Gastrocnemius medialis (tissue), 4 donors: Measurements from ENCODE around the gene HPS5. TPM values are rescaled to one million over a fixed set of nuclear protein-coding genes. Genes with fewer than 3 reads are reported as not detected.

Experiments
- ATAC-seq, 2 donors: fragments of 150-250 bp; one replicate each; pipeline ENCODE4 v1.9.1; 2016
- DNase-seq, 2 donors: peaks; one replicate each; pipeline ENCODE4 v3.0.0-alpha.2; 2019
- H3K27ac ChIP-seq, 4 donors: fragments of 200-600 bp; sonication (generic); 1 replicate in 1 of 4; 2 replicates in 3 of 4; pipeline ENCODE4 v1.5.1; 2016 to 2018; ENCODE audit warnings: mild to moderate bottlenecking in 2 of 4, moderate library complexity in 1 of 4
- H3K27me3 ChIP-seq, 3 donors: fragments of 200-600 bp; sonication (generic) in 2 of 3; 1 replicate in 1 of 3; 2 replicates in 2 of 3; pipeline versions ENCODE4 v1.5.1 to v1.6.0; 2016 to 2019; ENCODE audit warnings: mild to moderate bottlenecking in 1 of 3, moderate library complexity in 1 of 3
- H3K36me3 ChIP-seq, 2 donors: fragments of 200-600 bp; sonication (generic) in 1 of 2; one replicate each; pipeline ENCODE4 v1.5.1; 2017 to 2018
- H3K4me1 ChIP-seq, 2 donors: fragments of 200-600 bp; sonication (generic) in 1 of 2; one replicate each; pipeline ENCODE4 v1.5.1; 2016 to 2017; ENCODE audit warnings: mild to moderate bottlenecking in 2 of 2
- H3K4me3 ChIP-seq, 4 donors: fragments of 200-600 bp; sonication (generic) in 3 of 4; 1 replicate in 1 of 4; 2 replicates in 3 of 4; pipeline ENCODE4 v1.5.1; 2016 to 2019; ENCODE audit warnings: mild to moderate bottlenecking in 2 of 4
- H3K9me3 ChIP-seq, 3 donors: fragments of 200-600 bp; sonication (generic) in 2 of 3; 1 replicate in 1 of 3; 2 replicates in 2 of 3; pipeline ENCODE4 v1.5.1; 2016 to 2019
- POLR2A ChIP-seq, 2 donors: fragments of 450-650 bp; IDR thresholded peaks; one replicate each; pipeline ENCODE4 v1.6.1; 2017; ENCODE audit warnings: antibody characterized with exemption in 2 of 2, mild to moderate bottlenecking in 2 of 2, moderate library complexity in 2 of 2
- in situ Hi-C, 4 donors: fragments of 200-750 bp; cut with MboI; loops; one replicate each; pipeline versions ENCODE4 v1.15.0 to v1.8.0; 2017; ENCODE audit warnings: low sequenced_read_pairs in 4 of 4
- intact Hi-C: fragments of 100-400 bp; cut with DNase I; formaldehyde crosslinking; loops from one replicate; pipeline ENCODE4 v1.15.1; 2023; ENCODE audit warnings: low total_unique reads
- total RNA-seq, 4 donors: library from RNA; depleted of rRNA; stranded (reverse); fragments of >200 nt; gene quantifications; one replicate each; pipeline versions ENCODE4 v1.1.0 to v1.2.3, GENCODE V29; 2016
- TF ChIP-seq, protein P1 (sequence below), 5 experiments: fragments of 450-650 bp in 3 of 5; fragments of 200-600 bp in 2 of 5; sonication (generic) in 2 of 5; IDR thresholded peaks in 4 of 5; conservative IDR thresholded peaks in 1 of 5; 1 replicate in 4 of 5; 2 replicates in 1 of 5; pipeline ENCODE4 v1.5.1; 2016 to 2019; ENCODE audit warnings: antibody characterized with exemption in 5 of 5, mild to moderate bottlenecking in 3 of 5, moderate library complexity in 3 of 5

HPS5 gene
- total RNA-seq, 4 donors from 2014 or later = 5.3 to 13.1 (median 9.7) TPM

DNA sequence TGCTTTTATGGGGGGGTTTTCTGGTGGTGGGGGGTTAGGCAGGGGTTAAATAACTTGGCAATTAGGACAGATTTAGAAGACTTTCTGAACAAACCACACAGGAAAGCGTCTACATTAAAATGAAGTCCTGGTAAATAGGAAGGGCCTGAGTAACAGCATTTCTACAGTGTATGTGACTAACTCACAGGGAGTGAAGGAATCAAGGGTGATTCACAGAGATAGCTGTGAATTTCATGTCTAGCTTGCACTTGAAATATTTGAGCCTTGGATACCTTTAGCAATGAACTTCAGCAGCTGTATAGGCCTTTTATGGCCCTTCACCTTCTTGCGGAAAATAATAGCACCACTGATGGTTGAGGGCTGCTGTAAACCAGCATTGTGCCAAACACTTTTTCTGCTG lies 46.3 kb upstream of the HPS5 start:
- in situ Hi-C loops = no loop called here
- Histone ChIP-seq H3K36me3 (peaks cover 0 to 43% of the 10 kb centered on the region in 2 donors), H3K4me3 (no peak overlapping the region)

DNA sequence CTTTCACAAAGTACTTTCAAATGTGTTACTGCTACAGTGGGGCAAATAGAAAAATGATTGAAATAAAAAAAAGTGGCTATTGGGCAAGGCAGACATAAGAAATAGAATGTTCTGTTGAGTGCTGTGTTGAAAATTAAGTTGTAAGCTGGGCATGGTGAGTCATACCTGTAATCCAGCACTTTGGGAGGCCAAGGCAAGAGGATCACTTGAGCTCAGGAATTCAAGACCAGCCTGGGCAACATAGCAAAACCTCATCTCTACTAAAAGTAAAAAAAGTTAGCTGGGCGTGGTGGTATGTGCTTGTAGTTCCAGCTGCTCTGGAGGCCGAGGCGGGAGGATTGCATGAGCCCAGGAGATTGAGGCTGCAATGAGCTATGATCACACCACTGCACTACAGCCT lies 45.5 kb upstream of the HPS5 start:
- Histone ChIP-seq H3K4me3 (no peak overlapping the region), H3K27me3 (no peaks in the 10 kb centered on the region), H3K27ac (peak overlapping the region in 1 of 4 donors; percentile 83), H3K36me3 (peaks cover 0 to 51% of the 10 kb centered on the region in 2 donors), H3K9me3 (no peaks in the 10 kb centered on the region), H3K4me1 (no peaks in the 10 kb centered on the region)
- DNase-seq (no peak), ATAC-seq (no peak)
- in situ Hi-C loops (no loop called here), intact Hi-C loops (no loop called here)
- TF ChIP-seq POLR2A (IDR thresholded peaks at IDR 0.05) = no peak
- TF ChIP-seq, protein P1, sequence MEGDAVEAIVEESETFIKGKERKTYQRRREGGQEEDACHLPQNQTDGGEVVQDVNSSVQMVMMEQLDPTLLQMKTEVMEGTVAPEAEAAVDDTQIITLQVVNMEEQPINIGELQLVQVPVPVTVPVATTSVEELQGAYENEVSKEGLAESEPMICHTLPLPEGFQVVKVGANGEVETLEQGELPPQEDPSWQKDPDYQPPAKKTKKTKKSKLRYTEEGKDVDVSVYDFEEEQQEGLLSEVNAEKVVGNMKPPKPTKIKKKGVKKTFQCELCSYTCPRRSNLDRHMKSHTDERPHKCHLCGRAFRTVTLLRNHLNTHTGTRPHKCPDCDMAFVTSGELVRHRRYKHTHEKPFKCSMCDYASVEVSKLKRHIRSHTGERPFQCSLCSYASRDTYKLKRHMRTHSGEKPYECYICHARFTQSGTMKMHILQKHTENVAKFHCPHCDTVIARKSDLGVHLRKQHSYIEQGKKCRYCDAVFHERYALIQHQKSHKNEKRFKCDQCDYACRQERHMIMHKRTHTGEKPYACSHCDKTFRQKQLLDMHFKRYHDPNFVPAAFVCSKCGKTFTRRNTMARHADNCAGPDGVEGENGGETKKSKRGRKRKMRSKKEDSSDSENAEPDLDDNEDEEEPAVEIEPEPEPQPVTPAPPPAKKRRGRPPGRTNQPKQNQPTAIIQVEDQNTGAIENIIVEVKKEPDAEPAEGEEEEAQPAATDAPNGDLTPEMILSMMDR (IDR thresholded peaks at IDR 0.05 in 4 of 5, conservative IDR thresholded peaks at IDR 0.05 in 1 of 5) = no peak

More for the DNA sequence above, 46.3 kb upstream of the HPS5 start:
- H3K9me3 ChIP-seq = no peaks in the 10 kb centered on the region
- DNase-seq (no peak), ATAC-seq (no peak)
- no peaks in the 10 kb centered on the region for H3K4me1 ChIP-seq
- no peaks in the 10 kb centered on the region for H3K27me3 ChIP-seq
- intact Hi-C loops = no loop called here
- TF ChIP-seq, protein P1 (IDR thresholded peaks at IDR 0.05 in 4 of 5, conservative IDR thresholded peaks at IDR 0.05 in 1 of 5) = no peak
- TF ChIP-seq POLR2A (IDR thresholded peaks at IDR 0.05) = no peak
- H3K27ac ChIP-seq = peak overlapping the region in 1 of 4 donors; percentile 83

DNA sequence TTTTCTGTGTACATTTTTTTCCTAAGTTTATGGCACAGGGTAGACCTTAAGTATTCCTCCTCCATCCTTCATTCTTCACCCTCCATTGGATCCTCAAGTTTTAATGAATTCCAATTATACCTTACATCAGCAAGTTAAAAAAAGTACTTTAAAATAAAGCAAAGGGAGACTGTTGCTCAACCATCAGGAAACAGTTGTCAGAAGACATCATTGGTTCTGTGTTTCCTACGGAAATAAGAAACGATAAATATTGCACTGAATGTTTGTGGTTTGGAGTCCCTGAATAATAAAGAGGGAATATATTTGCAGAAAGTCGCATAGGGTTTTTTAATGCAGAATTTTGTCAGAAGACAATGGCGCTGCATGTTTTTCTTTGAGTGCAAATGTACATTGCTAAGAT lies 44.3 kb upstream of the HPS5 start:
- intact Hi-C loops = no loop called here
- DNase-seq = no peak
- H3K36me3 ChIP-seq = peaks cover 0 to 62% of the 10 kb centered on the region in 2 donors

DNA sequence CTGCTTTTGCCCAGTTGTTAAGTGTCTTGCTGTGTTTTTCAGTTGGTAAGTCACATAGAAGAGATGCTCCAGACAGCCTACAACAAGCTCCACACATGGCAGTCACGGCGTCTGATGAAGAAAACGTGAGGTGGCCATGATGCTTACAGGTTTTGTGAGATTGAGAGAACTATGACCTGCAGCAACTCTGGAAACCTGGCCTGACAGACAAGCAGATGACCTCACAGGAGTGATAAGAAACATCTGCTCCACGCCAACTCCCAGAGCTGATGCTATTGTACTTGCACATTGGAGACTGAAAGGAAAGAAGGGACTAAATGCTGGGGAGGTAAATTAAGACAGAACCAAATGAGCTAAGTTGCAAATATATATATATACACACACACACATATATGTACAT lies 43.8 kb upstream of the HPS5 start:
- peaks cover 0 to 68% of the 10 kb centered on the region in 2 donors for H3K36me3 ChIP-seq
- intact Hi-C loops (no loop called here), in situ Hi-C loops (no loop called here)
- no peak overlapping the region for H3K27ac ChIP-seq
- DNase-seq (no peak), ATAC-seq (no peak)
- no peaks in the 10 kb centered on the region for H3K4me1 ChIP-seq
- no peak overlapping the region for H3K4me3 ChIP-seq
- no peaks in the 10 kb centered on the region for H3K9me3 ChIP-seq
- TF ChIP-seq, protein P1 (IDR thresholded peaks at IDR 0.05 in 4 of 5, conservative IDR thresholded peaks at IDR 0.05 in 1 of 5) = no peak
- TF ChIP-seq POLR2A (IDR thresholded peaks at IDR 0.05) = no peak
- H3K27me3 ChIP-seq = no peaks in the 10 kb centered on the region

More for the DNA sequence above, 44.3 kb upstream of the HPS5 start:
- no peak for ATAC-seq
- Histone ChIP-seq H3K4me3 (no peak overlapping the region), H3K27ac (no peak overlapping the region), H3K4me1 (no peaks in the 10 kb centered on the region), H3K9me3 (no peaks in the 10 kb centered on the region), H3K27me3 (no peaks in the 10 kb centered on the region)
- no peak for TF ChIP-seq POLR2A (IDR thresholded peaks at IDR 0.05)
- TF ChIP-seq, protein P1 (IDR thresholded peaks at IDR 0.05 in 4 of 5, conservative IDR thresholded peaks at IDR 0.05 in 1 of 5) = no peak
- in situ Hi-C loops = no loop called here

DNA sequence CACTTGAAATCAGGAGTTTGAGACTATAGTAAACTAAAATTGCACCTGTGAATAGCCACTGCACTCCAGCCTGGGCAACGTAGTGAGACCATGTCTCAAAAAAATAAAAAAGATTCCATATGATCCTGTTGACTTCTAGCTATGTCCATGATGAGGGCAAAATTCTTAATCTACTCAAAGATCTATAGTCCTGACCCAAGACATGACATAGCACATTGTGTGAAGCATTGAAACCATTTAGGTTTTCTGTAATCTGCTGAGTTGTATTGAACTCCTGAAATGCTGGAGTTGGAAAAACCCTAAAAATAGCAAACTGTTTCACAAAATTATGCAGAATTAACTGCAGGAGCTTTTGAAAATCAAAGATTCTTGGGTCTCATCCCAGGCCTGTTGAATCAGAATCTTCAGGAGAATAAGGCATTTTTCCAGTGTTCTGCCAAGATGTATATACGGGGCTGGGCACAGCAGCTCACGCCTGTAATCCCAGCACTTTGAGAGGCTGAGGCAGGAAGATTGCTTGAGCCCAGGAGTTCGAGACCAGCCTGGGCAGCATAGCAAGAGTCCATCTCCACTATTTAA lies 42.6 kb upstream of the HPS5 start:
- H3K36me3 ChIP-seq = peaks cover 0 to 79% of the 10 kb centered on the region in 2 donors
- in situ Hi-C loops = no loop called here
- ATAC-seq (no peak), DNase-seq (no peak)
- TF ChIP-seq, protein P1 (IDR thresholded peaks at IDR 0.05 in 4 of 5, conservative IDR thresholded peaks at IDR 0.05 in 1 of 5) = no peak
- no peak for TF ChIP-seq POLR2A (IDR thresholded peaks at IDR 0.05)
- no peaks in the 10 kb centered on the region for H3K4me1 ChIP-seq
- no peak overlapping the region for H3K4me3 ChIP-seq
- H3K9me3 ChIP-seq = no peaks in the 10 kb centered on the region
- H3K27ac ChIP-seq = peak overlapping the region in 1 of 4 donors; percentile 8
- no peaks in the 10 kb centered on the region for H3K27me3 ChIP-seq
- intact Hi-C loops = no loop called here
